Hepatocyte (in vitro differentiated cells): ENCODE results near the gene CAMKK2.

ENCODE experiments used
- EZH2 ChIP-seq: fragments of 200-600 bp; sonication (generic); IDR thresholded peaks from 2 replicates; pipeline ENCODE4 v1.6.1; 2016; ENCODE audit warnings: antibody characterized with exemption, mild to moderate bottlenecking, borderline replicate concordance
- EZH2phosphoT487 ChIP-seq: fragments of 200-600 bp; sonication (generic); IDR thresholded peaks from one replicate; pipeline ENCODE4 v1.6.1; 2018; ENCODE audit warnings: antibody characterized with exemption, mild to moderate bottlenecking, low read depth, moderate library complexity; ENCODE audit not compliant: unreplicated experiment, severe bottlenecking
- TF ChIP-seq, protein P1 (sequence below): fragments of 200-600 bp; sonication (generic); IDR thresholded peaks from 2 replicates; pipeline ENCODE4 v1.5.1; 2016; ENCODE audit warnings: antibody characterized with exemption, mild to moderate bottlenecking; ENCODE audit not compliant: poor library complexity

DNA sequence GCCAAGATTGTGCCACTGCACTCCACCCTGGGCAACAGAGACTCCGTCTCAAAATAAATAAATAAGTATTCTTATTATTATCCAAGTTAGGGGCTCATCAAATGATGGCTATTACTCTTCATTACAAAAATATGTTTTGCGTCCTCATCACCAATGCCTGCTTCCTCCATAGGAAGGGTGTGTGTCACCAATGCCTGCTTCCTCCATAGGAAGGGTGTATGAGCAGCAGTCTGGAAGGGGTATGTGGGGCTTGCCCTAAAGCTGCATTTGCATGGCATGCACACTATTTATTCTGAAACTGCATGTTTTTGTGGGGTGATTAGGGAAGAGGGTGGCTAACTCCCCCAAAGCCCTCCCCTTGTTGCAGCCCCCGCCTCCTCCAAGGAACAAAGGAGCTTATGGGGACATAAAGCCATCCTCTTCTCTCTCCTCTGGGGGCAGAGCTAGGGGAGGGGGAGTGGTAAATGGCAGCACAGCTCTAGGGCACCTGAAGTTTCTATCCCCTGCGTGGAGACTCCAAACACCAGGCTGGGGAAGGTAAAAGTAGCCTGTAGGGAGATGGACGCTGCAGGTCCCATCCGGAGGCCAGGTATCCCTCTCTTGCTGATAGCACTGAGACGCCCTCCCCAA, 1.3 kb downstream of the CAMKK2 start:
- TF ChIP-seq, protein P1, sequence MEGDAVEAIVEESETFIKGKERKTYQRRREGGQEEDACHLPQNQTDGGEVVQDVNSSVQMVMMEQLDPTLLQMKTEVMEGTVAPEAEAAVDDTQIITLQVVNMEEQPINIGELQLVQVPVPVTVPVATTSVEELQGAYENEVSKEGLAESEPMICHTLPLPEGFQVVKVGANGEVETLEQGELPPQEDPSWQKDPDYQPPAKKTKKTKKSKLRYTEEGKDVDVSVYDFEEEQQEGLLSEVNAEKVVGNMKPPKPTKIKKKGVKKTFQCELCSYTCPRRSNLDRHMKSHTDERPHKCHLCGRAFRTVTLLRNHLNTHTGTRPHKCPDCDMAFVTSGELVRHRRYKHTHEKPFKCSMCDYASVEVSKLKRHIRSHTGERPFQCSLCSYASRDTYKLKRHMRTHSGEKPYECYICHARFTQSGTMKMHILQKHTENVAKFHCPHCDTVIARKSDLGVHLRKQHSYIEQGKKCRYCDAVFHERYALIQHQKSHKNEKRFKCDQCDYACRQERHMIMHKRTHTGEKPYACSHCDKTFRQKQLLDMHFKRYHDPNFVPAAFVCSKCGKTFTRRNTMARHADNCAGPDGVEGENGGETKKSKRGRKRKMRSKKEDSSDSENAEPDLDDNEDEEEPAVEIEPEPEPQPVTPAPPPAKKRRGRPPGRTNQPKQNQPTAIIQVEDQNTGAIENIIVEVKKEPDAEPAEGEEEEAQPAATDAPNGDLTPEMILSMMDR: no peak
- TF ChIP-seq EZH2 (no peak), EZH2phosphoT487 (no peak)
